OCI-LY7 (cell line): ENCODE measurements around the gene SEMA4D. TPM values are rescaled to one million over a fixed set of nuclear protein-coding genes. Genes with fewer than 3 reads are reported as not detected.

Experiments
- BruUV-seq: library from RNA; stranded (reverse); fragments of 400-500 nt; replicated peaks from 2 replicates; lab custom pipeline; 2021; lab: Mats Ljungman, UMichigan
- CTCF ChIA-PET: fragments of 300-600 bp; sonication (Branson Sonifier 250); formaldehyde crosslinking; loops from one replicate; lab custom pipeline; 2022; ENCODE audit warnings: antibody characterized with exemption; ENCODE audit not compliant: unreplicated experiment; lab: Charles Lee
- POLR2A ChIA-PET: fragments of 300-600 bp; sonication (Branson Sonifier 250); formaldehyde crosslinking; loops from one replicate; lab custom pipeline; 2022; ENCODE audit warnings: antibody characterized with exemption; lab: Charles Lee
- DNase-seq: peaks from one replicate; pipeline ENCODE4 v3.0.0-alpha.2; 2015; ENCODE audit warnings: low spot score
- H2AFZ ChIP-seq: fragments of 200-600 bp; sonication (generic), shearing (Covaris generic); 2 replicates; pipeline ENCODE4 v1.6.1; 2014; ENCODE audit warnings: mild to moderate bottlenecking, antibody characterized with exemption, low read length, moderate library complexity
- H3K27ac ChIP-seq: fragments of 200-600 bp; sonication (generic); 2 replicates; pipeline ENCODE4 v1.5.1; 2014; ENCODE audit warnings: mixed run types, low read depth, mild to moderate bottlenecking, moderate library complexity, low read length, inconsistent platforms; ENCODE audit not compliant: poor library complexity, severe bottlenecking
- H3K36me3 ChIP-seq: fragments of 200-600 bp; sonication (generic); 2 replicates; pipeline ENCODE4 v1.6.1; 2014; ENCODE audit warnings: mild to moderate bottlenecking, antibody characterized with exemption, low read length, moderate library complexity, mixed read lengths; ENCODE audit not compliant: insufficient read depth
- H3K4me1 ChIP-seq: fragments of 200-600 bp; sonication (generic); 2 replicates; pipeline ENCODE4 v1.5.1; 2014; ENCODE audit warnings: mild to moderate bottlenecking, low read length; ENCODE audit not compliant: insufficient read depth, poor library complexity, severe bottlenecking
- H3K4me2 ChIP-seq: fragments of 200-600 bp; sonication (generic); 2 replicates; pipeline ENCODE4 v1.6.1; 2014; ENCODE audit warnings: mild to moderate bottlenecking, low read length
- H3K4me3 ChIP-seq: fragments of 200-600 bp; sonication (generic); 2 replicates; pipeline ENCODE4 v1.5.1; 2014; ENCODE audit warnings: mild to moderate bottlenecking, low read depth, low read length; ENCODE audit not compliant: poor library complexity, severe bottlenecking
- H3K79me2 ChIP-seq: fragments of 200-600 bp; sonication (generic); 2 replicates; pipeline ENCODE4 v1.6.1; 2016; ENCODE audit warnings: low read depth, mild to moderate bottlenecking, low read length, moderate library complexity, mixed read lengths; ENCODE audit not compliant: insufficient read depth
- H3K9me2 ChIP-seq: fragments of 200-600 bp; sonication (generic); 2 replicates; pipeline ENCODE4 v1.6.1; 2016; ENCODE audit warnings: mild to moderate bottlenecking, low read length, mixed read lengths; ENCODE audit not compliant: insufficient read depth
- H3K9me3 ChIP-seq: fragments of 200-600 bp; sonication (generic); 2 replicates; pipeline ENCODE4 v1.6.1; 2014; ENCODE audit warnings: mild to moderate bottlenecking, mixed run types, low read length, mixed read lengths
- H4K20me1 ChIP-seq: fragments of 200-600 bp; sonication (generic); 2 replicates; pipeline ENCODE4 v1.6.1; 2014; ENCODE audit warnings: mild to moderate bottlenecking, antibody characterized with exemption, low read length, moderate library complexity, mixed read lengths; ENCODE audit not compliant: insufficient read depth
- CTCF ChIP-seq: fragments of 200-600 bp; sonication (generic); conservative IDR thresholded peaks from 2 replicates; pipeline ENCODE4 v1.5.1; 2014; ENCODE audit warnings: mild to moderate bottlenecking, antibody characterized with exemption, low read length, moderate library complexity, mixed read lengths
- EZH2phosphoT487 ChIP-seq: fragments of 200-600 bp; sonication (generic); IDR thresholded peaks from 2 replicates; pipeline ENCODE4 v1.6.1; 2018; ENCODE audit warnings: low read depth, borderline replicate concordance, mild to moderate bottlenecking, mixed run types, antibody characterized with exemption, low read length, moderate library complexity, mixed read lengths
- intact Hi-C: fragments of 100-400 bp; cut with micrococcal nuclease; formaldehyde crosslinking; loops from one replicate; pipeline ENCODE4 v1.10.0; 2022; ENCODE audit not compliant: unreplicated experiment
- total RNA-seq, 2 experiments: library from RNA; depleted of rRNA in 1 of 2; stranded (reverse); fragments of >200 nt in 1 of 2; shearing (Covaris generic) in 1 of 2; gene quantifications; 2 replicates each; pipeline ENCODE4 v1.2.3, GENCODE V29; 2014 to 2022

SEMA4D gene
- total RNA-seq, 2 experiments from 2014 or later = 28.5 to 60.5 TPM

- no TSS peak for BruUV-seq
- Histone ChIP-seq H3K9me3 (no peaks in the 10 kb centered on the region), H3K9me2 (no peaks in the 10 kb centered on the region), H2AFZ (no peak overlapping the region), H3K4me2 (no peak overlapping the region), H4K20me1 (no peaks in the 10 kb centered on the region), H3K4me1 (peaks cover 33% of the 10 kb centered on the region), H3K36me3 (peaks cover 7% of the 10 kb centered on the region), H3K27ac (no peak overlapping the region), H3K79me2 (peaks cover 8% of the 10 kb centered on the region; the same call in 1 of the 2 replicates), H3K4me3 (no peak overlapping the region)
- CTCF ChIA-PET = no interaction called here
- no peak for DNase-seq
- intact Hi-C loops = no loop called here
- TF ChIP-seq EZH2phosphoT487 (no peak), CTCF (no peak)
- POLR2A ChIA-PET = interaction anchor here (0.6 to 0.8 kb wide), 2 partner anchors 70 to 151 kb away, joined by 3 to 4 read pairs; no protein-coding TSS in a partner anchor
Measured at GRCh38 chr9:89478821-89479668, 18.9 kb downstream of the SEMA4D start.

GRCh38 chr9:89477811-89478630, 19.9 kb downstream of the SEMA4D start:
- Histone ChIP-seq H2AFZ (no peak overlapping the region), H3K4me1 (peaks cover 22% of the 10 kb centered on the region), H3K27ac (no peak overlapping the region), H3K9me3 (no peaks in the 10 kb centered on the region), H3K4me3 (no peak overlapping the region), H4K20me1 (no peaks in the 10 kb centered on the region), H3K36me3 (peaks cover 7% of the 10 kb centered on the region), H3K4me2 (no peak overlapping the region), H3K9me2 (no peaks in the 10 kb centered on the region), H3K79me2 (no peaks in the 10 kb centered on the region; the same call in 1 of the 2 replicates)
- no TSS peak for BruUV-seq
- POLR2A ChIA-PET = interaction anchor here (0.8 kb wide), 1 partner anchor 71 kb away, joined by 3 read pairs; no protein-coding TSS in a partner anchor
- no peak for DNase-seq
- CTCF ChIA-PET = no interaction called here
- TF ChIP-seq CTCF (no peak), EZH2phosphoT487 (no peak)
- intact Hi-C loops = no loop called here
